Measurements from ENCODE around the gene CHST6.

CHST6 gene

GRCh38 chr16:75502916-75503605, 7.8 kb upstream of the CHST6 start:
- DNase-seq (ENCODE audit: low spot score) = no peak

GRCh38 chr16:75501820-75502219, 6.6 kb upstream of the CHST6 start:
- peak; percentile 93 for DNase-seq (ENCODE audit: low spot score)

GRCh38 chr16:75501359-75501758, 6.1 kb upstream of the CHST6 start:
- DNase-seq (ENCODE audit: low spot score) = no peak

GRCh38 chr16:75498605-75499322, 3.5 kb upstream of the CHST6 start:
- peak; percentile 48 for DNase-seq (ENCODE audit: low spot score)

GRCh38 chr16:75497558-75497957, 2.3 kb upstream of the CHST6 start:
- DNase-seq (ENCODE audit: low spot score) = peak; percentile 90

- peak; percentile 47 for DNase-seq (ENCODE audit: low spot score)
Observed at GRCh38 chr16:75494661-75495075, 573 bp downstream of the CHST6 start.

GRCh38 chr16:75494184-75494583, 1.1 kb downstream of the CHST6 start:
- no peak for DNase-seq (ENCODE audit: low spot score)

- peak; percentile 37 for DNase-seq (ENCODE audit: low spot score)
Observed at GRCh38 chr16:75491876-75492275, 3.4 kb downstream of the CHST6 start.

- DNase-seq (ENCODE audit: low spot score) = no peak
Observed at GRCh38 chr16:75488322-75488721, 6.9 kb downstream of the CHST6 start.

- DNase-seq (ENCODE audit: low spot score) = no peak
Observed at GRCh38 chr16:75486676-75487313, 8.4 kb downstream of the CHST6 start.

- DNase-seq (ENCODE audit: low spot score) = no peak
Observed at GRCh38 chr16:75486014-75486675, 9.1 kb downstream of the CHST6 start.

GRCh38 chr16:75485230-75486013, 9.8 kb downstream of the CHST6 start:
- DNase-seq (ENCODE audit: low spot score) = no peak

GRCh38 chr16:75483222-75483621, 12.0 kb downstream of the CHST6 start:
- DNase-seq (ENCODE audit: low spot score) = no peak

GRCh38 chr16:75482434-75483205, 12.6 kb downstream of the CHST6 start:
- DNase-seq (ENCODE audit: low spot score) = no peak

- no peak for DNase-seq (ENCODE audit: low spot score)
Observed at GRCh38 chr16:75481475-75481874, 13.8 kb downstream of the CHST6 start.

GRCh38 chr16:75479421-75479990, 15.7 kb downstream of the CHST6 start:
- DNase-seq (ENCODE audit: low spot score) = no peak

GRCh38 chr16:75478480-75479345, 16.5 kb downstream of the CHST6 start:
- no peak for DNase-seq (ENCODE audit: low spot score)

GRCh38 chr16:75477680-75478473, 17.4 kb downstream of the CHST6 start:
- DNase-seq (ENCODE audit: low spot score) = peak; percentile 98

GRCh38 chr16:75476817-75477216, 18.4 kb downstream of the CHST6 start:
- no peak for DNase-seq (ENCODE audit: low spot score)

Measured in cerebellar cortex (tissue), 1 donor.